GM18870 (cell line): ENCODE measurements around the gene NINJ2.

ENCODE experiments used
- ATAC-seq: cut with Tn5 transposase; IDR thresholded peaks from one replicate; pipeline ENCODE4 v1.9.1; 2021; ENCODE audit warnings: moderate library complexity; ENCODE audit not compliant: unreplicated experiment

Gene NINJ2

DNA sequence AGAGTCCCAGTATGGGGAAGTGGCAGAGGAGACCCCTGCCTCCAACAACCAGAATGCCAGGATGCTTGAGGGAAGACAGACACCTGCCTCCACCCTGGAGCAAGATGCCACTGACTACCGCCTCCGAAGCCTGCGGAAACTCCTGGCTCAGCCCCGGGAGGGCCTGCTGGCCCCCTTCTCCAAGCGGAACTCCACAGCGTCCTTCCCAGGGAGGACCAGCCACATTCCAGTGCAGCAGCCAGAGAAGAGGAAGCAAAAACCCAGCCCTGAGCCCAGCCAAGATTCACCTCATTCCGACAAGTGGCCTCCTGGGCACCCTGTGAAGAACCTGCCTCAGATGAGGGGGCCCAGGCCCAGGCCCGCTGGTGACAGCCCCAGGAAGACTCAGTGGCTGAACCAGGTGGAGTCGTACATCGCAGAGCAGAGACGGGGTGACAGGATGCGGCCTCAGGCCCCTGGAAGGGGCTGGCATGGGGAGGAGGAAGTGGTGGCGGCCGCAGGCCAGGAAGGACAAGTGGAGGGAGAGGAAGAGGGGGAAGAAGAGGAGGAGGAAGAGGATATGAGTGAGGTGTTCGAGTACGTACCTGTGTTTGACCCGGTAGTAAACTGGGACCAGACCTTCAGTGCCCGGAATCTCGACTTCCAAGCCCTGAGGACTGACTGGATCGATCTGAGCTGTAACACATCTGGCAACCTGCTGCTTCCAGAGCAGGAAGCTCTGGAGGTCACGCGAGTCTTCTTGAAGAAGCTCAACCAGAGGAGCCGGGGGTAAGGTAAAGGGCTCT, 109.8 kb downstream of the NINJ2 start:
- no peak for ATAC-seq

DNA sequence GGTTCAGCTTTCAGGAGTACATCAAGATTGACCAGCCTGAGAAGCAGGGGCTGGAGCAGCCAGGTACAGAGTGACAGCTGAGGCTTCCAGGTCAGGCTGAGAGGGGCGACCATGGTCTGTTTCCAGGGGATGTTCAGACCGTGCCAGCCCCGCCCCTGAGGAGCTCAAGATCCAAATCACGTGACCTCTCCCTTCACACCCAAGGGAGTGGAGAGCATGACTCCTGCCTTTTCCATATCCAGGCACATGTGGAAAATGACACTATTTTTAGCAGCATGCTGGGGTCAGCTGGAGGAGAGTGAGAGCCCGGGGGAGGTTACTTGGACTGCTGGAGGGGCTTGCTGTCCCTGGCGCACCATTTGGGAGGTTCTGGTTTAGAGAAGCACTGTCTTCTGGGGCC, 110.8 kb downstream of the NINJ2 start:
- ATAC-seq = no peak

DNA sequence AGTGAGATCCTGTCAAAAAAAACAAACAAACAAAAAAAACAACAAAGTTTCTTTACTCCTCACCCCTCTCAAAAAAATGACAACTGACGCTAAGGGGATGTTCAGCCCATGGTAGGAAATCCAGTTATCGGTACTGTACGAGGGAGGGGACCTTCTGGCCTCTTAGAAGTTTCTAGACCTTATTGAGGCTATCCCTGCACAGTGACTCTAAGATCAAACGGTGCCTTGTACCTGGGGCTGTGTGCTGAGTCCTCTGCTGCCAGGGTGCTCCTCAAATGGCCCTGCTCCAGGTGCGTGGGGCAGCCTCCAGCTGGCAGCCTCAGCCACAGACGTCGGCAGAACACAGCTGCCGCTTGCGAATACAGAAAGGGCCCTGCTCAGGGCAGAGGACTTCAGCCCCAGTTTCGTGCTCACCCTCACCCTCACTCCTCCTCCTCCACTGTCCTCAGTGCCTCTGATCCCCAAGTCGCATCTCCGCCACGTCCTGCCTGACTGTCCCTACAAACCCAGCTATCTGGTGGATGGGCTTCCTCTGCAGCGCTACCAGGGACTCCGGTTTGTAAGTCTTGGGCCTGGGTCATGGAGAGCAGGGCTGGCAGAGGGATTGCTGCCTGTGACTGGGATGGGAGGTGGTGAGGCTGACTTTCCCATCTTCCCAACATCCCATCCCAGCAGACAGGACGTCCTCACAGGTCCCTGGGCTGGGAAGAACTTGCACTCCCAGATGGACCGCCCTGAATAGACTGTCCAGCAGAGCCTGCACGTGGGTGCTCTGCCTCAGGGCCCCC, 112.6 kb downstream of the NINJ2 start:
- ATAC-seq = no peak

DNA sequence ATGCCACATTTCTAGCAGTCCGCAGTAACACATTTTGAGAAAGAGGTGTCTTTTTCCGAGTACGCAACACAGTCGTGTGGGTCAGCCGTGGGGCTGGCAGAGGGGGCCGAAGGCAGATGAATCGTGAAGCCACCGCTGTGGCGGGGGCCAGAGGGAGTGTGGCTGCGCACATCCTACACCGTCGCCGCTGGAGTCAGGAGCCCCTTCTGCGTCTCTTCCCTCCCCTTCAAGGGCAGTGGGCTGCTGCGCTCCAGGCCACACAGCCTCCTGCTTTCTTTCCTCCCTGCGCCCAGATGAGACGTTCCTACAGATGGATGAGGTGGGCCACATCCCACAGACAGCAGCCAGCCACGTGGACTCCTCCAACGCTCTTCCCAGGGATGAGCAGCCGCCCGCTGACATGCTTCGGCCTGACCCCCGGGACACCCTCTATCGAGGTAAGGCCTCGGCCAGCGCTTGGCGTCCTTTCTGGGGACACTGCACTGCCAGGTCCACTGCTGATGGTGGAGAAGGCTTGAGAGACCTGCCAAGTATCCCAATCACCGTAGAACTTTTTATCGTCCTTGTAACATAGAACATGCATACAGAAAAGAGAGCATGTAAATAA, 113.7 kb downstream of the NINJ2 start:
- no peak for ATAC-seq

DNA sequence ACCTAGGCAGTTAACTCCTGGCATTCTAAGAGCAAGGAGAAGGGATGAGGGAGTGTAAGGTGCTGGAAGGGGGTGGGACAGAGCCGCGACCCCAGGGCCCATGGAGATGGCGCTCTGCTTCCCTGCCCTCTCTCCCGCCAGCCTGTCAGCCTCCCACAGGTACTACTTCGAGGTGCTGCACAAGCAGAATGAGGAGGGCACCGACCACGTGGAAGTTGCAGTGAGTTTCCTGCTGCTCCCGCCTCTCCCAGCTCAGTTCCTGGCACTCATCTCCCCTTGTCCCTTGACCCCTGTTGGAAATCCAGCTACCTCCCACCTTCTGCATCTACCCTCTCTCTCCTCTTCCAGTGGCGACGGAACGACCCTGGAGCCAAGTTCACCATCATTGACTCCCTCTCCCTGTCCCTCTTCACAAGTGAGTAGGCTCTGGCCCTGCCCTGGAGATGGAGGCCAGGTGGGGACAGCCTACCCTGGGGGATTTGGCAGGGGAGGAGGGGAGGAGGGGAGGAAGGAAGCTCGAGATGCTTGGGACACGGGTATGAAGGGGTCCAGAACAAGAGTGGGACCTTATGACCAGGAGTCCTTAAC, 115.3 kb downstream of the NINJ2 start:
- no peak for ATAC-seq

DNA sequence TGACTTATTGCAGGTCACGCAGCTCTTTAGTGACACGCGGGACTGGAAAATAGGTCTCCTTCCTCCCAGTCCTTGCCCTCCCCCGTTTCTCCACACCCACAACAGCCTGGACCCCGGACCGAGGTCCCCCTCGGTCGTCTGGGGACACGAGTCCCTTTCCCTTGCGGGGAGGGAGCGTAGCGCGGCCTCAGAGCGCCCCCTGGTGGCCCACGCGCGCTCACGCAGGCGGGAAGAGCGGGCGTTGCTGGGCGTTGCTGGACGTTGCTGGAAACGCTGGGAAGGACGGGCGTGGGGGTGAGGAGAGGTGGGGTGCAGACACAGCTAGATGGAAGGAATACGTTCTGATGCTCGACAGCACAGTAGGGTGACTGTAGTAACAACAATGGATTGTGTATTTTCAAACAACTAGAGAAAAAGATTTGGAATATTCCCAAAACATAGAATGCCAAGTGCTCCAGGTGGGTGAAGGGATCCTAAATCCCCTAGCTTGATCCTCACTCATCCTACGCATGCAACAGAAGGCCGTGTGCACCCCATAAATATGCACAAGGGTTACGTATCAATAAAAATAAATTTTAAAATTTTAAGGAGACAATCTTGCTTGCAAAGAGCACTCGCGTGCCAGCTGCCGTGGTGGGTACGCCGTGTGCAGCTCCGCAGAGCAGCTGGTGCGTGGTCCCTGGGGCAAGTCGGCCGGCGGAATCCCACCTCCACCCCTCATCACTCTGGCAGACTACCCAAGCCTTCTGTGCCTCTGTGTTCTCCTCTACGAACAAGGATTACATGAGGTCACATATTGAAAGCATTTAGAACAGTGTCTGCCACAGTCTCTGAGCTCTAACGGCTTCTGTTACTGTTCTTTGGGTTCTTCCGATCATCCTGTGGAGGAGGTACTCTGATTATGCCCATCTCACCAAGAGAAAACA, 116.1 kb downstream of the NINJ2 start:
- no peak for ATAC-seq

DNA sequence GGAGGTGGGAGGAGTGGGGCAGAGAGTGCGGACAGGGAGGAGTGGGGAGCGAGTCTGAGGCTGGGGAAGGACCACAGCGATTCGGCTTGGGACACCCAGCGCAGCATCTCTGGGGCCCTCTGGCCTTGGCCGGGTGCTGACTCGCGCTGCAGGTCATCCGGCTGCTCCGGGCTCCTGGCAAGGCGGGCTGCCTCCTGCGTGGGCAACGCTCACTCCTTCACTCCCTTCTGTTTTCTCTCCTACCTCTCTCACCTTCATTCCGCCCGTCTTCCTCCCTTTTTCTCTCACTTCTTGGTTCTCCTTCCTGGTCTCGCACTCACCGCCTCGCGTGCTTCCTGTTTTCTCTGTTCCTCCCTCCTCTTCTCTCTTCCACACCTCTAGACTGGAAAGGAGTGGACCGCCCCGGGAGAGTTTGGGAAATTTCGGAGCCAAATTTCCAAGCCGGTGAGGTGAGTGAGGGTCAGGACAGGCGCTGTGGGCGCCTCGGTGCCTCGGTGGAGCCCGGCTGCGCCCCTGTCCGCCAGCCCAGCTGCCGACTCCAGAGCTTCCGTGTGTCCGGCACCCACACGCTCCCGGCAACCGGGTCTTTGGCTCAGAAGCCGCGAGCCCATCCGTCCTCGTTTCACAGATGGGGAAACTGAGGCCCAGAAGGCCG, 116.9 kb downstream of the NINJ2 start:
- no peak for ATAC-seq

DNA sequence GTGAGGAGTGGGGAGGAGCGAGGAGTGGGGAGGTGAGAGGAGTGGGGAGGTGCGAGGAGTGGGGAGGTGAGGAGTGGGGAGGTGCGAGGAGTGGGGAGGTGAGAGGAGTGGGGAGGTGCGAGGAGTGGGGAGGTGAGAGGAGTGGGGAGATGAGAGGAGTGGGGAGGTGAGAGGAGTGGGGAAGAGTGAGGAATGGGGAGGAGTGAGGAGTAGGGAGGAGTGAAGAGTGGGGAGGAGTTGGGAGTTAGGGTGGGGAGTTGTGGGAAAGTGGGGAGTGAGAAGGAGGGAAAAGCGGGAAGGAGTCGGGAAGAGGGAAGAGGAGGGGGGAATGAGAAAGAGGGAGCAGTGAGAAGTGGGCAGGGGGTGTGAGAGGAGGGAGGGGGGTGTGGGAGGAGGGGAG, 117.4 kb downstream of the NINJ2 start:
- ATAC-seq = no peak

DNA sequence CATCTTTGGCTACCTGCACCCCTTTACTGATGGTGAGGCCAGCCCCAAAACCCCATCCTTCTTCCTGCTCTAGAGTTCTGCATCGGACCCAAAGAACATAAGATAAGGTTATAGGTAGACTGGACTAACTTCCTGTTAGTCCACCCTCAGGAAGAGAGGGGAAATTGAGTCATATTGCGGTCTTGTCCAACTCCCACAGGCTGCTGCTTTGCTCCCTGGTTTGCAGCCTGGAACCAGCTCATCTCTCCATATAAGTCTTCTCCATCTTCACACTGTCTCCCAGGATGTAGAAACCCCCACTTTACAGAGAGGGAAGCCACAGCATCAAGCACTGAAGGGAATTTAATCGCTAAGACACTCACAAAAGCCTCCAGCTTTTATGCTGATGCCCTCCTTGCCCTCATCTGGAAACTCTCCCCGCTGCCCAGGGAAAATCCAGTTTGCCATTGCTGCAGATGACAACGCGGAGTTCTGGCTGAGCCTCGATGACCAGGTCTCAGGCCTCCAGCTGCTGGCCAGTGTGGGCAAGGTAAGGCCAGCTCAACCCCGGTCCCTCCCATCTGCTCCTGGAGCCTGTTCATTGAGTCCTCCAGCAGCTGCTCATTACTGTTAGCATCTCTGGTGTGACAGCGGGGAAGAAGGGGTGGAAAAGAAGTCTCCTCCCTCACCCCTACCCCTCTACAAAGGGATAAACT, 118.2 kb downstream of the NINJ2 start:
- no peak for ATAC-seq

DNA sequence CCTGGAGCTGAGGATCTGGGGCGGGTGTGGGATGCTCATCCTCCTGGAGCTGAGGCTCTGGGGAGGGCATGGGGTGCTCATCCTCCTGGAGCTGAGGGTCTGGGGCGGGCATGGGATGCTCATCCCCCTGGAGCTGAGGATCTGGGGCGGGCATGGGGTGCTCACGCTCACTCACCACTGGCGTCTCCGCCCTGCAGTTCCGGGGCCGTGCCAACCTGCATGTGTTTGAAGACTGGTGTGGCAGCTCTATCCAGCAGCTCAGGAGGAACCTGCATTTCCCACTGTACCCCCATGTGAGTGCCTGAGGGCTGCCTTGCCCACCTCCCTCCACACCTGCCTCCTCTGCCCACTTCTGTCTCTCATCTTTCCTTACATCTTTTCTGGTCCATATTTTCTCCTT, 119.1 kb downstream of the NINJ2 start:
- no peak for ATAC-seq

DNA sequence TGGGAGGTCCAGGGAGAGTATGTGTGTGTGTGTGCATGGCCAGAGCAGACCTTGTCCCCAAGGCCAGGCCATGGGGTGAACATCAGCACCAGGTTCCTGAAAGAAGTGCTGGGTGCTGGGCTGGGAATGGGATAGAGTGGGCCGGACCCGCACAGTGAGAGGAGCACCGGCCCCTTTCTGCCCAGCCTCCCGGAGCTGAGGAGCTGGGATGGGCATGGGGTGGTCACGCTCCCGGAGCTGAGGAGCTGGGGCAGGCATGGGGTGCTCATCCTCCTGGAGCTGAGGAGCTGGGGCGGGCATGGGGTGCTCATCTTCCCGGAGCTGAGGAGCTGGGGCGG, 120.2 kb downstream of the NINJ2 start:
- no peak for ATAC-seq

DNA sequence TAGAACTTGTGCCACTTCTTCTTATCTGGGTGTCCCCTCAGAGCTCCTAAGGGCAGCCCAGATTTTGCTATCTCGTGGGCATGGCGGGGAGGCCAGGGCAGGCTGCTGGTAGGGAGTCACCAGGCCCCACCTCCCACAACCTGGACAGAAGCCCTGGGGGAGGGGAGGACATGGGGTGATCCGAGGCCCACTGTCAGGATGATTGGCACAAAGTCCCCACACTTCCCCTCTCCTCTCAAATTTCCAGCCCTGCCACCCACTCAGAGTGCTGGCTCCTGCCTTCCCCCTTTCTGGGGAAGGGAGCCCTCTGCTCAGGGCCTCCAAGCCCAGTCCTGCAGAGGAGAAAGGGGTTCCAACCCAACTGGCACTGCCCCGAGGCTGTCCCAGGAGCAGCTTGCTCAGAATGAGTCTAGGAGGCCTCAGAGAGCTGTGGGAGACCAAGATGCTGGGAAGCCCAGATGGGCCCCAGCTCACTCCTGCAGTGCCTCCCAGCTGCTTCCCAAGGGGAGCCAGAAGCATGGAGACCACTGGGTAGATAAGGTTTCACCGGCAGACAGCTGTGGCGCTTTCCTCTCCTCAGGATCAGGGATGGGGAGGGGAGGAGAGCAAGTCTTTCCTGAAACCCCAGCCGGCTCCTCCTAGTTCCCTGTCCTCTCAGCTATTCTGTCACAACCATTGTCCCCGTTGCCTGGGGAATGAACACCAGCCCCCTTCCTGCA, 120.7 kb downstream of the NINJ2 start:
- no peak for ATAC-seq

DNA sequence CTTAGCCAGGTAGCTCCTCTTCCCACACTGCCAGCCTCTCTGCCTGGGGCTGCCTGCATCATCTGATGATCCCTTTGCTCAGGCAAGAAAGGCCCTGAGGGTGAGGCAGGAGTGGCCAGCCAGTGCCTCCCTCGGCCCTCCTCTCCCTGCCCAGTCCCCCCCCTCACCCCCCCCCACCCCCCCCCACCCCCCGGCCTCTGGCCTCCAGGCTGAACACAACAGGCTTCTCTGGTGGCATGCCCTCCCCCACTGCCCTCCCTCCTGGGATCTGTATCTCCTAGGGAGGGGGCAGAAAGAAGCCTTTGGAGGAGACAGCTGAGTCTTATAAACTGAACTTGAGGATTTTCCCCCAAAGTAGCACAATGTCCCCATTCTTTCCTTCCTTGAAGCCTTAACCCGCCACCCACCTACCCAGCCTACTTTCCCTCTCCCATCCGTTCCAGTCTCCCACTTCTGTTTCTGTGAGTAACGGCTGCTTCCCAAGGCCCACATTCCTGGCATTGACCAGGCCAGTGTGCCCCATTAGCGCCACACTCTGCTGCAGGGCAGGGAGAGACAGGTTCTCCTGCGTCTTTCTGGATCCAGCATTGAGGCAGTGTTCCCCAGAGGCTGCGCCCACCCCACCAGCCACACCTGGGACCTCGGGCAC, 121.4 kb downstream of the NINJ2 start:
- no peak for ATAC-seq

DNA sequence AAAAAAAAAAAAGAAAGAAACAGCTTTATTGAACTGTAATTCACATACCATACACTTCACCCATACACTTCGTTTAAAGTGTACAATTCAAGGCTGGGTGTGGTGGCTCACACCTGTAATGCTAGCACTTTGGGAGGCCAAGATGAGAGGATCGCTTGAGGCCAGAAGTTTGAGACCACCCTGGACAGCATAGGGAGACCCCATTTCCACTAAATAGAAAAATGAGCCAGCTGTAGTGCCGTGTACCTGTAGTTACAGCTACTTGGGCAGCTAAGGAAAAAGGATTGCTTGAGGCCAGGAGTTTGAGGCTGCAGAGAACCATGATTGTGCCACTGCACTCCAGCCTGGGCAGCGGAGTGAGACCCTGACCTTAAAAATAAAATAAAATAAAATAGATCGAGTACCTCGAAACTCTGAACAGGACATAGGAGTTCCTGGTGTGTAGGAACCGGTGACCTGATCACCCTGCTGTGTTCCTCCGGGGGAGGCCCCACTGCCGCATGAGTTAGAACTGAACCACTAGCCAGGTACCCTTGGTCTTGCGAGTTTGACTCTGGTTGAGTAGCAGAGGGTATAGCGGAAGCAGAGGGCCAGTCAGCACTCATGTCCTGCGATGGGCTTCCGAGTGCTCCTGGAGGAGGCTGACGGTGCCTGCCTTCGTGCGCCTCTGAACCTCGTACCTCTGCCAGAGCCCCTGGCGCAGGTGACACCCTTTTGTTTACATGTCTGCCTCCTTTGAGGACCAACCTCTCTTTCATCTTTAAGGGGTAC, 123.5 kb downstream of the NINJ2 start:
- no peak for ATAC-seq

DNA sequence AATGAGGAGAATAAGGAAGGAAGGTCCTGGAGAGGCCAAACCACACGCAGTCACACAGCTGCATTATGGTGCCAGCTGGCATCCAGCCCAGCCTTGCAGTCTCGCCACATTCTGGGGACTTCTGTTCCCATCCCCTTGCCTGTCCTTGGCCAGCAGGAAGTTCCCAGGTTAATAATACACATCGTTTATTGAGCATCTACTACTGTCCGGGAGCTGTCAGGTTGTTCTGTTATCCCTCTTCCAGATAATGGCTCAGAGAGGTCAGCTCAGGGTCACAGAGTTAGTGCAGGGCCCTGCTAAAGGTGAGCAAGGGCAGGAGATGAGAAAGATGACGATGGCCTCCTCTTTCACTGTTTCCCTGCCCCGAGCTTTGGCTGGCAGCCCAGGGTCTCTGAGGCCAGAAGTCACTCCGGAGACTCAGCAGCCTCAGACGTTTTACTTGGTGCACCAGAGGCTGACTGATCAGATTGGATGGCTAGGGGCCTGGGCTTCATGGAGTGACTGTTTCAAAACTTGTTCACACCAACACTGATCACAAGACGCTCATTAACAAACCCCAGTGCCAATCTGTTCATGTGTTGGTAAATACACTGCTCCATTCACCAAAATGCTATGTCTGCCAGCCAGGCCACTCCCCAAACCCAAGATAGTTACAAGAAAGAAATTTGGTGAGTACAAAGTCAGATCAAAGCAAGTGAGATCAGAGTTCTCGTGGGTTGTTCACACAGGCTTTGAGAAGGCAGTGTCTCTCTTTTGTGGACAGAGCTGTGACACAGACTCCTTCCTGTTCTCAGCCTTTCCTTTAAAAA, 124.3 kb downstream of the NINJ2 start:
- ATAC-seq = no peak

DNA sequence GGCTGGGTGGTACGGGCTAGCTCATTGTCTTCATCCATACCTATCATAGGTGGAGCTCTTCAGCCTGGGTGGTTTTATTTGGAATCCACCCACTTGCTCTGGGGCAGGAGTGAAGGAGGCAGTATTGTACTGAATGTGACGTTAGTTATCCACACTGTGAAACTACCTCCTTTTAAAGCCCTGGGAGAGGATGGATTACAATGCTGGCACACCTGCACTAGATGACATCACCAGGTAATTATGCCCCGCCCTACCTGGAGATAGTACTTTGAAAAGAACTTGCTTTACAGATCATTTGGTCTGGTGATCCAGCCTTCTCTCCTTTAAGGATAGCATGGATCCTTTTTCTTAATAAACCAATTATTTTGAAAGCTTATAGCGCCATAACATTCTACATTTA, 125.5 kb downstream of the NINJ2 start:
- ATAC-seq = no peak

DNA sequence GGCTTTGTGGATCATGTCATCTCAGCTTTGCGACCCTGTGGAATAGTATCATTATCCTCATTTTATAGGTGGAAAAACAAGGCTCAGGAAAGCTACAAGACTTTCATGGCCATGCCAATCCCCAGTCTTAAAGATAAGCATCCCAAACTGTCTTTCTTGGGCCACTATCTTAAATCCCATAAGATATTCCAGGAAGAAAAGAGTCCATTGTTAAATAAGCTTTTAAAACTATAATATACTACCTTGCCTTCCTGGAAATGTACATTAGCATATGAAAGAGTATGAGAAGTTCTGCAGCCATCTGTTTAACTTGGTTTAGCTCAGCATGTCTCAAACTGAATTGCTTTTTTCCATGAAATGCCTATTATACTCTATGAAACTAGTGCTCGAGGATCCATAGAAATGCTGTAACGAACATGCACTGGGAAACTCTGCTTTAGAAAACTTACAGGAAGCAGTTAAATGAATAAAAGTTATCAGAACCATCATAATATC, 126.4 kb downstream of the NINJ2 start:
- no peak for ATAC-seq
